MCF 10A (cell line): ENCODE data around the gene PLD1. TPM values are rescaled to one million over a fixed set of nuclear protein-coding genes. Genes with fewer than 3 reads are reported as not detected.

Experiments
- BruUV-seq: library from RNA; stranded (reverse); fragments of 400-500 nt; replicated peaks from 2 replicates; lab custom pipeline; 2021; lab: Mats Ljungman, UMichigan
- CTCF ChIA-PET: fragments of 300-600 bp; sonication (Branson Sonifier 250); formaldehyde crosslinking; extraction: SDS; loops from one replicate; lab custom pipeline; 2021; ENCODE audit warnings: antibody characterized with exemption, inconsistent platforms; lab: Yijun Ruan, JAX
- POLR2A ChIA-PET: fragments of 300-600, 350-650 bp; sonication (Branson Sonifier 250); formaldehyde crosslinking; extraction: SDS; loops from one replicate; lab custom pipeline; 2020; ENCODE audit warnings: antibody characterized with exemption, inconsistent platforms; lab: Yijun Ruan, JAX
- DNase-seq: peaks from one replicate; pipeline ENCODE4 v3.0.0-alpha.2; 2018; ENCODE audit not compliant: unreplicated experiment
- H3K27ac Mint-ChIP-seq: one replicate; pipeline ENCODE4 v1.8.0; 2022; ENCODE audit warnings: mild to moderate bottlenecking, low read depth, mixed read lengths; ENCODE audit not compliant: unreplicated experiment
- H3K27me3 Mint-ChIP-seq: one replicate; pipeline ENCODE4 v1.8.0; 2022; ENCODE audit warnings: mixed read lengths; ENCODE audit not compliant: insufficient read depth, unreplicated experiment
- H3K36me3 Mint-ChIP-seq: one replicate; pipeline ENCODE4 v1.8.0; 2022; ENCODE audit warnings: mild to moderate bottlenecking, moderate library complexity, mixed read lengths; ENCODE audit not compliant: insufficient read depth, unreplicated experiment
- H3K4me1 Mint-ChIP-seq: one replicate; pipeline ENCODE4 v1.8.0; 2022; ENCODE audit warnings: mixed read lengths; ENCODE audit not compliant: insufficient read depth, unreplicated experiment
- H3K4me3 Mint-ChIP-seq: one replicate; pipeline ENCODE4 v1.8.0; 2022; ENCODE audit warnings: mild to moderate bottlenecking, moderate library complexity, mixed read lengths; ENCODE audit not compliant: unreplicated experiment
- H3K9me3 Mint-ChIP-seq: one replicate; pipeline ENCODE4 v1.8.0; 2022; ENCODE audit warnings: mixed read lengths; ENCODE audit not compliant: unreplicated experiment
- CTCF ChIP-seq: fragments of 200-600 bp; IDR thresholded peaks from one replicate; pipeline ENCODE4 v1.8.0; 2022; ENCODE audit warnings: antibody characterized with exemption, mild to moderate bottlenecking; ENCODE audit not compliant: unreplicated experiment
- intact Hi-C: fragments of 100-400 bp; cut with micrococcal nuclease; formaldehyde crosslinking; loops from 2 replicates; pipeline ENCODE4 v1.14.1; 2022
- total RNA-seq: library from RNA; stranded (reverse); gene quantifications from 2 replicates; pipeline ENCODE4 v1.2.3, GENCODE V29; 2022

Gene PLD1
- total RNA-seq, 1 experiment from 2014 or later = 8.0 TPM

GRCh38 chr3:171850960-171851659, 40.8 kb upstream of the PLD1 start:
- ChIA-PET CTCF (interaction anchor here (0.6 to 1.6 kb wide), 5 partner anchors 10 to 800 kb away, joined by 3 to 9 read pairs (median 3); no protein-coding TSS in a partner anchor), POLR2A (no interaction called here)
- Mint-ChIP-seq H3K4me1 (no peaks in the 10 kb centered on the region), H3K27me3 (no peaks in the 10 kb centered on the region), H3K9me3 (peaks cover 9% of the 10 kb centered on the region), H3K27ac (no peak overlapping the region), H3K4me3 (no peak overlapping the region), H3K36me3 (peaks cover 6% of the 10 kb centered on the region)
- intact Hi-C loops = no loop called here
- DNase-seq = no peak
- no peak for TF ChIP-seq CTCF
- BruUV-seq = no TSS peak

- CTCF ChIA-PET = interaction anchor here (0.6 to 1.6 kb wide), 6 partner anchors 9 to 799 kb away, joined by 3 to 9 read pairs (median 3); no protein-coding TSS in a partner anchor
- Mint-ChIP-seq H3K27me3 (no peaks in the 10 kb centered on the region), H3K36me3 (peaks cover 6% of the 10 kb centered on the region), H3K4me1 (no peaks in the 10 kb centered on the region), H3K9me3 (peaks cover 9% of the 10 kb centered on the region), H3K4me3 (no peak overlapping the region), H3K27ac (no peak overlapping the region)
- BruUV-seq = no TSS peak
- no peak for DNase-seq
- POLR2A ChIA-PET = no interaction called here
- TF ChIP-seq CTCF = no peak
- intact Hi-C loops = no loop called here
Observed at GRCh38 chr3:171850320-171850959, 40.2 kb upstream of the PLD1 start.

GRCh38 chr3:171849617-171850319, 39.5 kb upstream of the PLD1 start:
- H3K36me3 Mint-ChIP-seq = peaks cover 6% of the 10 kb centered on the region
- ChIA-PET POLR2A (no interaction called here), CTCF (interaction anchor here (0.6 to 1.6 kb wide), 3 partner anchors 8 to 21 kb away, joined by 3 to 9 read pairs (median 3); no protein-coding TSS in a partner anchor)
- peaks cover 9% of the 10 kb centered on the region for H3K9me3 Mint-ChIP-seq
- no peak overlapping the region for H3K27ac Mint-ChIP-seq
- TF ChIP-seq CTCF = no peak
- DNase-seq = no peak
- BruUV-seq = no TSS peak
- no peak overlapping the region for H3K4me3 Mint-ChIP-seq
- intact Hi-C loops = no loop called here
- no peaks in the 10 kb centered on the region for H3K27me3 Mint-ChIP-seq
- H3K4me1 Mint-ChIP-seq = no peaks in the 10 kb centered on the region
